Measurements from ENCODE around the gene HOXA3. TPM values are rescaled to one million over a fixed set of nuclear protein-coding genes. Genes with fewer than 3 reads are reported as not detected.

Gene HOXA3
- polyA plus RNA-seq, 1 of the 3 experiments (the other 2 are of a cell fraction), result 0.15 TPM

DNA sequence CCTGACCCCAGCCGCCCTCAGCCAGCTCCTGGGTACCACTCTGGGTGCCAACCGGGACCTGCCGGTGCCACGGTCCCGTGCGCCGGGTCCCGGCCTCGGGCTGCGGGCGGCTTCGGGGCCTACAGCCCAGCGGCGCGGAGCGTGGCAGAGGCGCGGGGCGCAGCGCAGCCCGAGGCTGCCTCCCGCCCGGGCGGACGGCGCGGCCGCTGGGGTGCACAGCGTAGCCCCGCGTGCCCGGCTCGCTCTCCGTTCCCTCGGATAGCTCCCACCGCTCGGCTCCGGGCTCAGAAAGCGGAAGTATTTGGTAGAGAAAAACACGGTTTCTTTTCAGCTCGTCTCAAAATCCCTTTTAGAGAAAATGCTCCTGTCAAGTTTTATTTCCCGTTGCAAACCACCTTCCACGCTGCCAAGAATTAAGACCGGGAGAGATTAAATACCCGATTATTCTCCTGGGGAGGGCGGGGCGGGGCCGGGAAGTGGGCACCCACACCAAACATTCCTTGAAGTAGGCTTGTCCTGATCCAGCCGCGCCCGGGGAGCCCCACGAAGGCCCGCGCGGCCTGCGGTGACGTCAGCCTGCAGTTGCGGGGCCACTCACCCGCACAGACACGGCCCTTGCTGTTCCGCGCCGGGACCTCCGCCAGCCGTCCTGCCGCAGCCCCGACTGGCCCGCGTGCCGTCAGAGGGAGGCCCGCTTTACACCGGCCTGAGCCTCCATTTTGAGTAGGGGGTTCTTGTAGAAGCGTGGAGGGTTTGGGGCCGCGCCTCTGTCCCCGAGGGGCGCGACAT lies 40.4 kb upstream of the HOXA3 start:
- peak overlapping the region in 1 of 2 experiments; percentile 2; a peak in 1 of 4 replicates for H3K4me3 ChIP-seq (ENCODE audit: low read depth in 2 of 2, low read length in 1 of 2)
- H3K27me3 ChIP-seq (ENCODE audit: insufficient read depth), result peaks cover 88% of the 10 kb centered on the region
- H3F3A ChIP-seq (replicated peaks; ENCODE audit: insufficient read depth), result peaks cover 8% of the 10 kb centered on the region
- H3K4me2 ChIP-seq, result peak overlapping the region; percentile 30; the same call in 1 of the 2 replicates
- DNase-seq, result peak; percentile 67
- H3K79me2 ChIP-seq (ENCODE audit: insufficient read depth), result no peaks in the 10 kb centered on the region
- H3K4me1 ChIP-seq (ENCODE audit: control insufficient read depth in 1 of 2, insufficient read depth in 2 of 2, low read depth in 1 of 2, low read length in 1 of 2), result peaks cover 0 to 4% of the 10 kb centered on the region in 2 experiments; a peak in 1 of 4 replicates
- H4K20me1 ChIP-seq (ENCODE audit: insufficient read depth), result peaks cover 17% of the 10 kb centered on the region
- WGBS (ENCODE audit: low lambda C conversion rate), result 32% methylated on average over 35 of the region's 78 CpGs
- CTCF ChIA-PET, result interaction anchor here (0.9 to 10.7 kb wide), 11 partner anchors 15 to 901 kb away, joined by 3 to 84 read pairs (median 4); partner anchors contain the start of gene HOXA5
- H3K36me3 ChIP-seq (replicated peaks in 1 of 2; ENCODE audit: control insufficient read depth in 1 of 2, insufficient read depth in 2 of 2, low read length in 1 of 2), result no peaks in the 10 kb centered on the region
- H3K9me2 ChIP-seq, result no peaks in the 10 kb centered on the region
- H3K9ac ChIP-seq, result no peak overlapping the region
- no peak overlapping the region for H2AFZ ChIP-seq (ENCODE audit: low read depth)
- peak; percentile 82; the same call in 1 of the 2 replicates for TF ChIP-seq EZH2phosphoT487 (IDR thresholded peaks at IDR 0.05; ENCODE audit: borderline replicate concordance, low read depth)
- TF ChIP-seq, protein P1, sequence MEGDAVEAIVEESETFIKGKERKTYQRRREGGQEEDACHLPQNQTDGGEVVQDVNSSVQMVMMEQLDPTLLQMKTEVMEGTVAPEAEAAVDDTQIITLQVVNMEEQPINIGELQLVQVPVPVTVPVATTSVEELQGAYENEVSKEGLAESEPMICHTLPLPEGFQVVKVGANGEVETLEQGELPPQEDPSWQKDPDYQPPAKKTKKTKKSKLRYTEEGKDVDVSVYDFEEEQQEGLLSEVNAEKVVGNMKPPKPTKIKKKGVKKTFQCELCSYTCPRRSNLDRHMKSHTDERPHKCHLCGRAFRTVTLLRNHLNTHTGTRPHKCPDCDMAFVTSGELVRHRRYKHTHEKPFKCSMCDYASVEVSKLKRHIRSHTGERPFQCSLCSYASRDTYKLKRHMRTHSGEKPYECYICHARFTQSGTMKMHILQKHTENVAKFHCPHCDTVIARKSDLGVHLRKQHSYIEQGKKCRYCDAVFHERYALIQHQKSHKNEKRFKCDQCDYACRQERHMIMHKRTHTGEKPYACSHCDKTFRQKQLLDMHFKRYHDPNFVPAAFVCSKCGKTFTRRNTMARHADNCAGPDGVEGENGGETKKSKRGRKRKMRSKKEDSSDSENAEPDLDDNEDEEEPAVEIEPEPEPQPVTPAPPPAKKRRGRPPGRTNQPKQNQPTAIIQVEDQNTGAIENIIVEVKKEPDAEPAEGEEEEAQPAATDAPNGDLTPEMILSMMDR (IDR thresholded peaks at IDR 0.05), result no peak
- POLR2A ChIA-PET, result interaction anchor here (0.5 kb wide), 1 partner anchor 813 kb away, joined by 3 read pairs; no protein-coding TSS in a partner anchor
- H3K9me3 ChIP-seq, result no peaks in the 10 kb centered on the region
- no peak overlapping the region for H3K27ac ChIP-seq (ENCODE audit: low read depth in 2 of 2, low read length in 1 of 2)

DNA sequence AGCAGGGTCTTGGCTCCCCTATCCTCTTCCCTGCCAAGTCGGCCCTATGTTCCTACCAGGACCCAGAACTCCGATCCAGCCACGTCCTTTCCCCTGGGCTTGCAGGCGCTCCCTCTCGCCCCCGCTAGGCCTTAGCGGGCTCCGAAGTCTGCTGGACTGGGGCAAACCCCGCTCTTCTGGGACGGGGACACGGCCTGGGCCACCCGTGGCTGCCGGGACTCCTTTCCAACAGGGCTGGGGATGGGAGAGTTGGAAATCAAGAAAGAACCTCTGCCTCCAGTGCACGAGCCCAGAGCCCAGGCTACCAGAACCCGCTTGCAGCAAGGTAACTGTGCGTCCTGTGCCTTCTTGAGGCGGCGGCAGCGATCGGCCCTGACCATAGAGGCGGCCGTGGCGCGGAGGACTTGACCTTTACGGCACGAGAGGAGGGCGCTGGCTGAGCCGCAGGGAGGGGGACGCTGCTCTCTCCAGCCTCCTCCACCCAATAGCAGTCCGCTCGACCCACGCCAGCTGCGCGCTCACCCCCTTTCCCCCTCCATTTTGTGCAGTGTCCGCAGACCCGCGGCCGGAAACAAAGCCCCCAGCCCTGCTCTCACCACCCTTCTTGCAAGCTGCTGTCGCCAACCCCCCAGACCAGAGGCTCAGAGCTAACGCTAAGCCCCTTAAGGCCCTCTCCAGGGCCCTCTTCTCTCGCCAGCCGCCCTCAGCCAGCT lies 39.6 kb upstream of the HOXA3 start:
- peaks cover 0 to 4% of the 10 kb centered on the region in 2 experiments; a peak in 1 of 4 replicates for H3K4me1 ChIP-seq (ENCODE audit: control insufficient read depth in 1 of 2, insufficient read depth in 2 of 2, low read depth in 1 of 2, low read length in 1 of 2)
- no peaks in the 10 kb centered on the region for H3K9me3 ChIP-seq
- H3K27ac ChIP-seq (ENCODE audit: low read depth in 2 of 2, low read length in 1 of 2), result no peak overlapping the region
- H3K9me2 ChIP-seq, result no peaks in the 10 kb centered on the region
- no peak for DNase-seq
- no peaks in the 10 kb centered on the region for H3K36me3 ChIP-seq (replicated peaks in 1 of 2; ENCODE audit: control insufficient read depth in 1 of 2, insufficient read depth in 2 of 2, low read length in 1 of 2)
- no peaks in the 10 kb centered on the region for H3K79me2 ChIP-seq (ENCODE audit: insufficient read depth)
- ChIA-PET POLR2A (interaction anchor here (0.5 kb wide), 1 partner anchor 813 kb away, joined by 3 read pairs; no protein-coding TSS in a partner anchor), CTCF (interaction anchor here (1.1 to 10.7 kb wide), 12 partner anchors 14 to 1340 kb away, joined by 3 to 84 read pairs (median 4); partner anchors contain the start of gene HOXA5)
- peaks cover 10% of the 10 kb centered on the region for H3F3A ChIP-seq (replicated peaks; ENCODE audit: insufficient read depth)
- H3K4me3 ChIP-seq (ENCODE audit: low read depth in 2 of 2, low read length in 1 of 2), result no peak overlapping the region; a peak in 1 of 4 replicates
- no peak overlapping the region for H2AFZ ChIP-seq (ENCODE audit: low read depth)
- 25% methylated on average over 32 of the region's 42 CpGs for WGBS (ENCODE audit: low lambda C conversion rate)
- H3K9ac ChIP-seq, result no peak overlapping the region
- H4K20me1 ChIP-seq (ENCODE audit: insufficient read depth), result peaks cover 24% of the 10 kb centered on the region
- H3K27me3 ChIP-seq (ENCODE audit: insufficient read depth), result peaks cover 88% of the 10 kb centered on the region
- peak overlapping the region; percentile 30; the same call in 1 of the 2 replicates for H3K4me2 ChIP-seq
- TF ChIP-seq SMC3 (IDR thresholded peaks at IDR 0.05; ENCODE audit: low read depth, low read length) (no peak), FOSL2 (IDR thresholded peaks at IDR 0.05; ENCODE audit: borderline replicate concordance, low read depth) (no peak), RFX5 (IDR thresholded peaks at IDR 0.05; ENCODE audit: low read length) (no peak), TEAD4 (IDR thresholded peaks at IDR 0.05; ENCODE audit: borderline replicate concordance, insufficient read depth) (no peak), EZH2phosphoT487 (IDR thresholded peaks at IDR 0.05; ENCODE audit: borderline replicate concordance, low read depth) (no peak), YY1 (IDR thresholded peaks at IDR 0.05; ENCODE audit: low read depth) (no peak), CHD2 (IDR thresholded peaks at IDR 0.05; ENCODE audit: low read length, partially characterized antibody) (no peak), GATA2 (CRISPR knock-in tag; IDR thresholded peaks at IDR 0.05) (no peak), EP300 (IDR thresholded peaks at IDR 0.05; ENCODE audit: borderline replicate concordance in 1 of 2, low read depth in 1 of 2, low read length in 1 of 2) (no peak), ELF1 (IDR thresholded peaks at IDR 0.05) (no peak), RAD21 (IDR thresholded peaks at IDR 0.05; ENCODE audit: low read length) (no peak)
- TF ChIP-seq, protein P2, sequence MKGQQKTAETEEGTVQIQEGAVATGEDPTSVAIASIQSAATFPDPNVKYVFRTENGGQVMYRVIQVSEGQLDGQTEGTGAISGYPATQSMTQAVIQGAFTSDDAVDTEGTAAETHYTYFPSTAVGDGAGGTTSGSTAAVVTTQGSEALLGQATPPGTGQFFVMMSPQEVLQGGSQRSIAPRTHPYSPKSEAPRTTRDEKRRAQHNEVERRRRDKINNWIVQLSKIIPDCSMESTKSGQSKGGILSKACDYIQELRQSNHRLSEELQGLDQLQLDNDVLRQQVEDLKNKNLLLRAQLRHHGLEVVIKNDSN (IDR thresholded peaks at IDR 0.05; ENCODE audit: borderline replicate concordance, low read depth), result no peak
- TF ChIP-seq, protein P3, sequence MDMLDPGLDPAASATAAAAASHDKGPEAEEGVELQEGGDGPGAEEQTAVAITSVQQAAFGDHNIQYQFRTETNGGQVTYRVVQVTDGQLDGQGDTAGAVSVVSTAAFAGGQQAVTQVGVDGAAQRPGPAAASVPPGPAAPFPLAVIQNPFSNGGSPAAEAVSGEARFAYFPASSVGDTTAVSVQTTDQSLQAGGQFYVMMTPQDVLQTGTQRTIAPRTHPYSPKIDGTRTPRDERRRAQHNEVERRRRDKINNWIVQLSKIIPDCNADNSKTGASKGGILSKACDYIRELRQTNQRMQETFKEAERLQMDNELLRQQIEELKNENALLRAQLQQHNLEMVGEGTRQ (IDR thresholded peaks at IDR 0.05; ENCODE audit: borderline replicate concordance, low read depth, low read length), result no peak
- TF ChIP-seq, protein P4, sequence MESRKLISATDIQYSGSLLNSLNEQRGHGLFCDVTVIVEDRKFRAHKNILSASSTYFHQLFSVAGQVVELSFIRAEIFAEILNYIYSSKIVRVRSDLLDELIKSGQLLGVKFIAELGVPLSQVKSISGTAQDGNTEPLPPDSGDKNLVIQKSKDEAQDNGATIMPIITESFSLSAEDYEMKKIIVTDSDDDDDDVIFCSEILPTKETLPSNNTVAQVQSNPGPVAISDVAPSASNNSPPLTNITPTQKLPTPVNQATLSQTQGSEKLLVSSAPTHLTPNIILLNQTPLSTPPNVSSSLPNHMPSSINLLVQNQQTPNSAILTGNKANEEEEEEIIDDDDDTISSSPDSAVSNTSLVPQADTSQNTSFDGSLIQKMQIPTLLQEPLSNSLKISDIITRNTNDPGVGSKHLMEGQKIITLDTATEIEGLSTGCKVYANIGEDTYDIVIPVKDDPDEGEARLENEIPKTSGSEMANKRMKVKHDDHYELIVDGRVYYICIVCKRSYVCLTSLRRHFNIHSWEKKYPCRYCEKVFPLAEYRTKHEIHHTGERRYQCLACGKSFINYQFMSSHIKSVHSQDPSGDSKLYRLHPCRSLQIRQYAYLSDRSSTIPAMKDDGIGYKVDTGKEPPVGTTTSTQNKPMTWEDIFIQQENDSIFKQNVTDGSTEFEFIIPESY (IDR thresholded peaks at IDR 0.05; ENCODE audit: borderline replicate concordance, low read depth), result no peak
